Parathyroid adenoma (tissue), 2 donors: Measurements from ENCODE around the gene IZUMO1.

ENCODE experiments used
- H2AFZ ChIP-seq: fragments of 300-600 bp; sonication (generic); one replicate; pipeline ENCODE4 v1.7.0; 2017; ENCODE audit warnings: antibody characterized with exemption, mild to moderate bottlenecking
- H3K27ac ChIP-seq: fragments of 300-600 bp; sonication (generic); one replicate; pipeline ENCODE4 v1.7.0; 2017
- H3K27me3 ChIP-seq: fragments of 300-600 bp; sonication (generic); one replicate; pipeline ENCODE4 v1.7.0; 2017; ENCODE audit warnings: low read length; ENCODE audit not compliant: control insufficient read depth, insufficient read depth
- H3K36me3 ChIP-seq: fragments of 300-600 bp; sonication (generic); one replicate; pipeline ENCODE4 v1.7.0; 2017; ENCODE audit warnings: low read length; ENCODE audit not compliant: control insufficient read depth, insufficient read depth
- H3K4me1 ChIP-seq: fragments of 300-600 bp; sonication (generic); one replicate; pipeline ENCODE4 v1.7.0; 2017; ENCODE audit warnings: control low read depth
- H3K4me2 ChIP-seq: fragments of 300-600 bp; sonication (generic); one replicate; pipeline ENCODE4 v1.7.0; 2017; ENCODE audit warnings: low read length
- H3K4me3 ChIP-seq: fragments of 300-600 bp; sonication (generic); one replicate; pipeline ENCODE4 v1.7.0; 2017; ENCODE audit warnings: low read depth, low read length
- H3K79me2 ChIP-seq: fragments of 300-600 bp; sonication (generic); one replicate; pipeline ENCODE4 v1.7.0; 2017; ENCODE audit warnings: control low read depth
- H3K9ac ChIP-seq: fragments of 300-600 bp; sonication (generic); one replicate; pipeline ENCODE4 v1.7.0; 2017; ENCODE audit warnings: mild to moderate bottlenecking
- H3K9me3 ChIP-seq: fragments of 300-600 bp; sonication (generic); one replicate; pipeline ENCODE4 v1.7.0; 2017; ENCODE audit warnings: low read length; ENCODE audit not compliant: control insufficient read depth
- CTCF ChIP-seq: fragments of 300-600 bp; sonication (generic); IDR thresholded peaks from one replicate; pipeline ENCODE4 v1.7.0; 2017; ENCODE audit warnings: antibody characterized with exemption, mild to moderate bottlenecking
- donor health status: primary hyperparathyroidism.

Gene IZUMO1

GRCh38 chr19:48757089-48757675 lies 10.5 kb upstream of the IZUMO1 start:
- H3K9ac ChIP-seq, result no peak overlapping the region
- H3K36me3 ChIP-seq, result no peaks in the 10 kb centered on the region
- H3K4me1 ChIP-seq, result peaks cover 4% of the 10 kb centered on the region
- no peaks in the 10 kb centered on the region for H3K79me2 ChIP-seq
- H2AFZ ChIP-seq, result no peak overlapping the region
- H3K4me3 ChIP-seq, result no peak overlapping the region
- no peaks in the 10 kb centered on the region for H3K27me3 ChIP-seq
- no peaks in the 10 kb centered on the region for H3K9me3 ChIP-seq
- no peak overlapping the region for H3K27ac ChIP-seq
- no peak for TF ChIP-seq CTCF
- H3K4me2 ChIP-seq, result no peak overlapping the region

DNA sequence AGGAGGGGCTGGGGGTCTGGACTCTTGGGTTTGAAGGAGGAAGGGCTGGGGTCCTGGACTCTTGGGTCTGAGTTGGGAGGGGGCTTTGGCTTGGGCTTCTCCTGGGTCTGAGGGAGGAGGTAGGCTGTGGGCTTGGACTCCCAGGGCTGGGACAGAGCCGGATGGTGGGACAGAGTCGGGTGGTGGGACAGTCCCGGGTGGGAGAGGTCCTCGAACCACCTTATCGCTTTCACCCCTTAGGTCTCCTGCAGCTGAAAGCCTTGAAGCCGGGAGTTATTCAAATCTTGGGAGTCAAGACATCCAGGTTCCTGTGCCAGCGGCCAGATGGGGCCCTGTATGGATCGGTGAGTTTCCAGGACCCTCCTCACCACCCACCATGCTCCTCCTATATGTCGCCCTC lies 10.0 kb upstream of the IZUMO1 start:
- H3K4me1 ChIP-seq, result peaks cover 4% of the 10 kb centered on the region
- H3K27ac ChIP-seq, result no peak overlapping the region
- H2AFZ ChIP-seq, result no peak overlapping the region
- TF ChIP-seq CTCF, result no peak
- no peaks in the 10 kb centered on the region for H3K36me3 ChIP-seq
- no peak overlapping the region for H3K9ac ChIP-seq
- no peaks in the 10 kb centered on the region for H3K27me3 ChIP-seq
- no peaks in the 10 kb centered on the region for H3K79me2 ChIP-seq
- no peak overlapping the region for H3K4me3 ChIP-seq
- H3K4me2 ChIP-seq, result no peak overlapping the region
- H3K9me3 ChIP-seq, result no peaks in the 10 kb centered on the region

DNA sequence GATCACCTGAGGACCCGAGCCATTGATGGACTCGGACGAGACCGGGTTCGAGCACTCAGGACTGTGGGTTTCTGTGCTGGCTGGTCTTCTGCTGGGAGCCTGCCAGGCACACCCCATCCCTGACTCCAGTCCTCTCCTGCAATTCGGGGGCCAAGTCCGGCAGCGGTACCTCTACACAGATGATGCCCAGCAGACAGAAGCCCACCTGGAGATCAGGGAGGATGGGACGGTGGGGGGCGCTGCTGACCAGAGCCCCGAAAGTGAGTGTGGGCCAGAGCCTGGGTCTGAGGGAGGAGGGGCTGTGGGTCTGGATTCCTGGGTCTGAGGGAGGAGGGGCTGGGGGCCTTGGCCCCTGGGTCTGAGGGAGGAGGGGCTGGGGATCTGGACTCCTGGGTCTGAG lies 9.5 kb upstream of the IZUMO1 start:
- Histone ChIP-seq H3K4me1 (peaks cover 4% of the 10 kb centered on the region), H3K4me2 (no peak overlapping the region), H2AFZ (no peak overlapping the region)

GRCh38 chr19:48755787-48756186 lies 9.1 kb upstream of the IZUMO1 start:
- Histone ChIP-seq H3K79me2 (peaks cover 3% of the 10 kb centered on the region), H3K27ac (no peak overlapping the region), H3K4me1 (peaks cover 4% of the 10 kb centered on the region), H3K36me3 (no peaks in the 10 kb centered on the region), H3K4me2 (no peak overlapping the region), H3K4me3 (no peak overlapping the region), H3K9ac (no peak overlapping the region), H3K9me3 (no peaks in the 10 kb centered on the region), H3K27me3 (no peaks in the 10 kb centered on the region), H2AFZ (no peak overlapping the region)
- no peak for TF ChIP-seq CTCF

More for the DNA sequence above, 9.5 kb upstream of the IZUMO1 start:
- Histone ChIP-seq H3K9ac (no peak overlapping the region), H3K9me3 (no peaks in the 10 kb centered on the region), H3K27ac (no peak overlapping the region), H3K36me3 (no peaks in the 10 kb centered on the region), H3K27me3 (no peaks in the 10 kb centered on the region), H3K4me3 (no peak overlapping the region), H3K79me2 (peaks cover 2% of the 10 kb centered on the region)
- no peak for TF ChIP-seq CTCF

DNA sequence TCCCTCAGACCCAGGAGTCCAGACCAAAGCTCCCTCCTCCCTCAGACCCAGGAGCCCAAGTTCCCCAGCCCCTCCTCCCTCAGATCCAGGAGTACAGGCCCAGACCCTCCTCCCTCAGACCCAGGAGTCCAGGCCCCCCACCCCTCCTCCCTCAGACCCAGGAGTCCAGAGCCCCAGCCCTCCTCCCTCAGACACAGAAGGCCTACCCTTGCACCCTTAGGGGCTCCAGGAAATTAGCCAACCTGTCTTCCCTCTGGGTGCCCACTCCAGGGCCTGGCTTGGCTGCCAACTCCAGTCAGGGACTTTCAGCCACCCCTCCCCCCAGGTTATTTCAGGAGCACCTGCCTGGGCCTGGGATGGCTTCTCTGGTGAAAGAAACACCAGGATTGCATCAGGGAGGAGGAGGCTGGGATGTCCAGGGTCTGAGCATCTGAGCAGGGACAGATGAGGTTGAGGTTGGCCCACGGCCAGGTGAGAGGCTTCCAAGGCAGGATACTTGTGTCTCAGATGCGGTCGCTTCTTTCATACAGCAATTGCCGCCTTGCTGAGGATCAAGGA lies 8.5 kb upstream of the IZUMO1 start, which contains the start of gene FGF21:
Gene FGF21 (plus strand): TSS at position 441 of the 558 bp plus-strand sequence. CDS start 713 bp downstream, outside the sequence.
- H3K79me2 ChIP-seq, result peaks cover 3% of the 10 kb centered on the region
- no peaks in the 10 kb centered on the region for H3K27me3 ChIP-seq
- no peaks in the 10 kb centered on the region for H3K36me3 ChIP-seq
- peaks cover 4% of the 10 kb centered on the region for H3K4me1 ChIP-seq
- H3K4me2 ChIP-seq, result no peak within 1 kb of the TSS
- no peaks in the 10 kb centered on the region for H3K9me3 ChIP-seq
- no peak within 1 kb of the TSS for H3K4me3 ChIP-seq
- no peak within 1 kb of the TSS for H3K27ac ChIP-seq
- H2AFZ ChIP-seq, result no peak within 1 kb of the TSS
- no peak for TF ChIP-seq CTCF
- H3K9ac ChIP-seq, result no peak within 1 kb of the TSS
